GM19397 (cell line): ENCODE results near the gene TRIM31.

Source experiments
- ATAC-seq: cut with Tn5 transposase; IDR thresholded peaks from one replicate; pipeline ENCODE4 v1.9.1; 2021; ENCODE audit warnings: mild to moderate bottlenecking, moderate library complexity; ENCODE audit not compliant: unreplicated experiment

The TRIM31 gene

DNA sequence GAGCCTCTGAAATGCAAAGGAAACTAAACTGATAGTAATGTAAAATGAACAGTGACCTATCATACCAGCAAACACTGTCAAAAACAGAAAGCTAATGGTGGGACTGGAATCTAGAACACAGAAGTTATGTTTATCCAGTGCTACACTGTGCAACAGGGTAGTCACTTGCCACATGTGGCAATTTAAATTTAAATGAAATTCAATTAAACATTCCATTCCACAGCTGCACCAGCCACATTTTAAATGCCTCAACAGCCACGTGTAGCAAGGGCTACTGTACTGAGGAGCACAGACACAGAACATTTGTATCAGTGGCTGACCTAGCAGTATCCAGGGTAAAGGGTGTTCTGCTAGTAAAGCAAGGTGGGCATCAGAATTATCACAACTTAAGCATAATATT lies 57.4 kb downstream of the TRIM31 start:
- ATAC-seq: no peak

- no peak for ATAC-seq
Measured at GRCh38 chr6:30053682-30054081, 59.2 kb downstream of the TRIM31 start.
